ENCODE data around the gene SSBP3.

Gene SSBP3

DNA sequence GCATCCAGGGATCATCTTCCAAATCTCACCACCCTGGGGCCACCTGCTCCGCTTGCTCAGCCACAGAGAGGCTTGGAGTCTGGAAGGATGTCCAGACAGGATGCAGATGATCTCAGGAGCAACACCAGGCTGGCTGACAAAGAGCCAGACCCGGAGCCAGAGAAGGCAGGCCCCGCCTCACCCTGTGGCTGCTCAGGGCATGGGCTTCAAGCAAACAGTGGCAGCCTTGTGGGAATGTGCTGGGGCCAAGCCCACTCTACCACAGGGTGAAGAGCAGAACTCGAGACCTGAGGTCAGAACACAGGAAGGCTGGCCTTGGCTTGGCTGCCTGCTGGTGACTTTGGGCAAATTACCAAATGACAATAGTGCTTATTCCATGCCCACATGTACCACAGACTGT is 160.7 kb downstream of the SSBP3 start:
- ChIA-PET CTCF (no interaction called here), POLR2A (no interaction called here)
- no peak for DNase-seq (ENCODE audit: extremely low spot score)
- TF ChIP-seq SP1 (IDR thresholded peaks at IDR 0.05) (no peak), ELF4 (IDR thresholded peaks at IDR 0.05) (no peak), L3MBTL2 (conservative IDR thresholded peaks at IDR 0.05) (no peak), SUZ12 (IDR thresholded peaks at IDR 0.05) (no peak), CTBP1 (IDR thresholded peaks at IDR 0.05; ENCODE audit: borderline replicate concordance) (no peak), ZNF384 (IDR thresholded peaks at IDR 0.05) (no peak), ARNT (IDR thresholded peaks at IDR 0.05) (no peak), NFRKB (IDR thresholded peaks at IDR 0.05) (no peak), TARDBP (IDR thresholded peaks at IDR 0.05) (no peak), HDGF (IDR thresholded peaks at IDR 0.05; ENCODE audit: borderline replicate concordance) (no peak), FOXM1 (IDR thresholded peaks at IDR 0.05; ENCODE audit: borderline replicate concordance) (no peak), FOXA1 (IDR thresholded peaks at IDR 0.05) (no peak), FOXK2 (IDR thresholded peaks at IDR 0.05) (no peak), BHLHE40 (IDR thresholded peaks at IDR 0.05; ENCODE audit: borderline replicate concordance) (no peak)
- TF ChIP-seq, protein P1, sequence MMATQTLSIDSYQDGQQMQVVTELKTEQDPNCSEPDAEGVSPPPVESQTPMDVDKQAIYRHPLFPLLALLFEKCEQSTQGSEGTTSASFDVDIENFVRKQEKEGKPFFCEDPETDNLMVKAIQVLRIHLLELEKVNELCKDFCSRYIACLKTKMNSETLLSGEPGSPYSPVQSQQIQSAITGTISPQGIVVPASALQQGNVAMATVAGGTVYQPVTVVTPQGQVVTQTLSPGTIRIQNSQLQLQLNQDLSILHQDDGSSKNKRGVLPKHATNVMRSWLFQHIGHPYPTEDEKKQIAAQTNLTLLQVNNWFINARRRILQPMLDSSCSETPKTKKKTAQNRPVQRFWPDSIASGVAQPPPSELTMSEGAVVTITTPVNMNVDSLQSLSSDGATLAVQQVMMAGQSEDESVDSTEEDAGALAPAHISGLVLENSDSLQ (IDR thresholded peaks at IDR 0.05), result no peak

DNA sequence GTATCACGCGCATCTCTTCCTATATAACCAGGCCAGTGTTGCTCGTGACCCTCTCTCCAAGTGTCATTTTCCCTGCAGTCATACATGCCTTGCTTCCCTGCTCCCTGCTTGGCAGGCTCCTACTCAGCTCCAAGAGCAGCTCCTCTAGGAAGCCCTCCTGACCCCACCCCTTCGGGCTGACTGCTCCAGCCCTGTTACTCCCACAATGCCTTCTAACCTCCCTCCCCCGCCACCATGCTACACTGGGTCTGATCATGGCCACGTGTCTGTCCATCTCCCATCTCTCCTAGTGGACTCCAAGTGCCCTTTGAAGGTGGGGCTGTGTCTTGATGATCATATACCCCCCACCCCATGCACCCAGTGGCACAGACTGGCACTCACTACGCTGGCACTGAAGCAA is 161.5 kb downstream of the SSBP3 start:
- DNase-seq (ENCODE audit: extremely low spot score), result no peak
- no peak for TF ChIP-seq SUZ12 (IDR thresholded peaks at IDR 0.05)
- no peak for TF ChIP-seq SP1 (IDR thresholded peaks at IDR 0.05)
- no peak for TF ChIP-seq LEF1 (IDR thresholded peaks at IDR 0.05; ENCODE audit: borderline replicate concordance)
- no peak for TF ChIP-seq BHLHE40 (IDR thresholded peaks at IDR 0.05; ENCODE audit: borderline replicate concordance)
- no peak for TF ChIP-seq CTBP1 (IDR thresholded peaks at IDR 0.05; ENCODE audit: borderline replicate concordance)
- no peak for TF ChIP-seq TARDBP (IDR thresholded peaks at IDR 0.05)
- no peak for TF ChIP-seq FOXM1 (IDR thresholded peaks at IDR 0.05; ENCODE audit: borderline replicate concordance)
- TF ChIP-seq L3MBTL2 (conservative IDR thresholded peaks at IDR 0.05), result no peak
- TF ChIP-seq FOXK2 (IDR thresholded peaks at IDR 0.05), result no peak
- TF ChIP-seq NFRKB (IDR thresholded peaks at IDR 0.05), result no peak
- TF ChIP-seq HDGF (IDR thresholded peaks at IDR 0.05; ENCODE audit: borderline replicate concordance), result no peak
- no peak for TF ChIP-seq ARNT (IDR thresholded peaks at IDR 0.05)
- POLR2A ChIA-PET, result no interaction called here
- CTCF ChIA-PET, result no interaction called here

- TF ChIP-seq, protein P1 (IDR thresholded peaks at IDR 0.05), result no peak
- TF ChIP-seq SP1 (IDR thresholded peaks at IDR 0.05), result no peak
- TF ChIP-seq ZNF384 (IDR thresholded peaks at IDR 0.05), result no peak
- TF ChIP-seq ARNT (IDR thresholded peaks at IDR 0.05), result no peak
- TF ChIP-seq SUZ12 (IDR thresholded peaks at IDR 0.05), result no peak
- DNase-seq (ENCODE audit: extremely low spot score), result no peak
Measured at GRCh38 chr1:54243022-54243421, 163.2 kb downstream of the SSBP3 start.

GRCh38 chr1:54241364-54241763 is 164.8 kb downstream of the SSBP3 start:
- TF ChIP-seq FOXK2 (IDR thresholded peaks at IDR 0.05) (no peak), FOXA1 (IDR thresholded peaks at IDR 0.05) (no peak), L3MBTL2 (conservative IDR thresholded peaks at IDR 0.05) (no peak), SP1 (IDR thresholded peaks at IDR 0.05) (no peak), CTBP1 (IDR thresholded peaks at IDR 0.05; ENCODE audit: borderline replicate concordance) (no peak), HDGF (IDR thresholded peaks at IDR 0.05; ENCODE audit: borderline replicate concordance) (no peak), SUZ12 (IDR thresholded peaks at IDR 0.05) (no peak), FOXM1 (IDR thresholded peaks at IDR 0.05; ENCODE audit: borderline replicate concordance) (no peak), ELF4 (IDR thresholded peaks at IDR 0.05) (no peak), NFRKB (IDR thresholded peaks at IDR 0.05) (no peak), LEF1 (IDR thresholded peaks at IDR 0.05; ENCODE audit: borderline replicate concordance) (no peak), ZNF384 (IDR thresholded peaks at IDR 0.05) (no peak), TARDBP (IDR thresholded peaks at IDR 0.05) (no peak), BHLHE40 (IDR thresholded peaks at IDR 0.05; ENCODE audit: borderline replicate concordance) (no peak), ARNT (IDR thresholded peaks at IDR 0.05) (no peak)
- TF ChIP-seq, protein P1 (IDR thresholded peaks at IDR 0.05), result no peak
- CTCF ChIA-PET, result no interaction called here
- POLR2A ChIA-PET, result no interaction called here
- DNase-seq (ENCODE audit: extremely low spot score), result no peak

More at GRCh38 chr1:54243022-54243421, 163.2 kb downstream of the SSBP3 start:
- CTCF ChIA-PET, result no interaction called here
- POLR2A ChIA-PET, result no interaction called here

GRCh38 chr1:54240741-54241335 is 165.4 kb downstream of the SSBP3 start:
- DNase-seq (ENCODE audit: extremely low spot score), result no peak
- no peak for TF ChIP-seq FOXM1 (IDR thresholded peaks at IDR 0.05; ENCODE audit: borderline replicate concordance)
- TF ChIP-seq SP1 (IDR thresholded peaks at IDR 0.05), result no peak
- TF ChIP-seq ARNT (IDR thresholded peaks at IDR 0.05), result no peak
- no peak for TF ChIP-seq FOXK2 (IDR thresholded peaks at IDR 0.05)
- TF ChIP-seq, protein P1 (IDR thresholded peaks at IDR 0.05), result no peak
- TF ChIP-seq FOXA1 (IDR thresholded peaks at IDR 0.05), result no peak
- no peak for TF ChIP-seq ELF4 (IDR thresholded peaks at IDR 0.05)
- no peak for TF ChIP-seq LEF1 (IDR thresholded peaks at IDR 0.05; ENCODE audit: borderline replicate concordance)
- TF ChIP-seq ZNF384 (IDR thresholded peaks at IDR 0.05), result no peak
- no peak for TF ChIP-seq BHLHE40 (IDR thresholded peaks at IDR 0.05; ENCODE audit: borderline replicate concordance)
- no peak for TF ChIP-seq NFRKB (IDR thresholded peaks at IDR 0.05)
- no peak for TF ChIP-seq TARDBP (IDR thresholded peaks at IDR 0.05)
- TF ChIP-seq L3MBTL2 (conservative IDR thresholded peaks at IDR 0.05), result no peak
- no peak for TF ChIP-seq HDGF (IDR thresholded peaks at IDR 0.05; ENCODE audit: borderline replicate concordance)
- CTCF ChIA-PET, result no interaction called here
- POLR2A ChIA-PET, result no interaction called here

Measured in HEK293T (cell line).